ENCODE measurements around the gene LARP1.

The LARP1 gene

DNA sequence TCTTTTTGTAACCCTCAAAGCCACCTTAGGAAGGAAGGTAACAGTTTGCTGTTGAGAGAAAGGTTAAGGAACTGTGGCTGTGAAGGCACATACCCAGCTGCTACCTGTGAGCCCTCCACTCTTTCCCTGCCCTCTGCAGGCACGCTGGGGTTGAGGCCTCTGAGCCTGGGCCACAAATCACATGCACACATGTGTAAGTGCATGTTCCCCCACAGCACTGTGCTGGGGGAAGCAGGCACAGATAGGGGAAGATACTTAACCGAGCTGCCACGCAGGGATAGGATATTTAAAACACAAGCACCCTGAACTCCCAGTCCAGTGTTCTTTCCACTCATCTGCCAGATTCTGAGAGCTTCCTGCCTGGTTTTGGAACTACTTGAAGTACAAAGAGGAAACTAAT, 18.1 kb downstream of the LARP1 start:
- Histone ChIP-seq H3K9ac (no peak overlapping the region), H3K27me3 (no peaks in the 10 kb centered on the region), H3K4me1 (peaks cover 84% of the 10 kb centered on the region), H3K4me3 (no peak overlapping the region), H4K20me1 (peaks cover 100% of the 10 kb centered on the region), H3K9me3 (no peaks in the 10 kb centered on the region), H3K27ac (no peak overlapping the region), H3K4me2 (no peak overlapping the region), H3K36me3 (peaks cover 60% of the 10 kb centered on the region)
- no peak for TF ChIP-seq Cebpa-rat (IDR thresholded peaks at IDR 0.05)

DNA sequence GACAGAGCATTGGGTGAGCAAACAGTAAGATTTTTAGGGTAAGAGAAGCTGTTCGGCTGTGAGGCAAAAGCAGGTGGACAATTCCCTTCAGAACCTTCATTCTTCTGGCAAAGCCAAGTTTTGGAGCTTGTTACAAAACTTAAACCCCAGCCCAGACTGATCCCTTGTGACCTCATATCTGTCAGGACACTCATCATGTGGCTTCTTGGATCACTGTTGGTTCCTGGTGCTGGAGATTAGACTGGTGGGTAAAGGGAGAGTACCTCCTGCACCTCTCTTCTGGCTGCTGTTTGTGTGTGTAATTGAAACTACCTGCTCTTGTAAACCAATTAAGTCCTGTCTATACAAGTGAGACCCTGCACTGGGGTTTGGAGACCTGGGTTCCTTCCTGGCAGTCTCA, 21.0 kb downstream of the LARP1 start:
- Histone ChIP-seq H3K27me3 (no peaks in the 10 kb centered on the region), H3K9me3 (no peaks in the 10 kb centered on the region), H3K4me3 (no peak overlapping the region), H4K20me1 (peaks cover 100% of the 10 kb centered on the region), H3K4me1 (peaks cover 84% of the 10 kb centered on the region), H3K36me3 (peaks cover 72% of the 10 kb centered on the region), H3K27ac (no peak overlapping the region), H3K4me2 (no peak overlapping the region), H3K9ac (no peak overlapping the region)
- TF ChIP-seq Cebpa-rat (IDR thresholded peaks at IDR 0.05) = no peak

DNA sequence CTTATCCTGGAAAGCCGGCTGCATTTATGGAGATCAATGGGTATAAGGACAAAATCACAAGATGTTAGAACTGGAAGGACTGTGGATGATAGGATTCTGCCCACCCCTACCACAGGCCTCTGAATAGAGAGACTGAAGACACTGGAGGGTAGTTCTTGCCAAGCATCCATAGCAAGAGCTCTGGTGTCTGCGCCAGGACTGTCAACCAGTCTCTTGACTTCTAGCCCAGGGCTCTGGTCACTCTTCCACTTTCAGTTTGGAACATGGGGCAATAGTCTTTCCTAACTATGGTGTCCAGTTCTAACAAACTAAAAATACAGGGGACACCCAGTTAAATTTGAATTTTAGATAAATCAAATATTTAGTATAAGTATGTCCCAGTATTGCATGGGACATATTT, 23.4 kb downstream of the LARP1 start:
- Histone ChIP-seq H3K36me3 (peaks cover 62% of the 10 kb centered on the region), H3K9me3 (no peaks in the 10 kb centered on the region), H3K4me1 (peaks cover 94% of the 10 kb centered on the region), H3K4me3 (no peak overlapping the region), H3K4me2 (peak overlapping the region; percentile 68), H3K9ac (no peak overlapping the region), H3K27ac (no peak overlapping the region), H3K27me3 (no peaks in the 10 kb centered on the region), H4K20me1 (peaks cover 100% of the 10 kb centered on the region)
- TF ChIP-seq Cebpa-rat (IDR thresholded peaks at IDR 0.05) = no peak

DNA sequence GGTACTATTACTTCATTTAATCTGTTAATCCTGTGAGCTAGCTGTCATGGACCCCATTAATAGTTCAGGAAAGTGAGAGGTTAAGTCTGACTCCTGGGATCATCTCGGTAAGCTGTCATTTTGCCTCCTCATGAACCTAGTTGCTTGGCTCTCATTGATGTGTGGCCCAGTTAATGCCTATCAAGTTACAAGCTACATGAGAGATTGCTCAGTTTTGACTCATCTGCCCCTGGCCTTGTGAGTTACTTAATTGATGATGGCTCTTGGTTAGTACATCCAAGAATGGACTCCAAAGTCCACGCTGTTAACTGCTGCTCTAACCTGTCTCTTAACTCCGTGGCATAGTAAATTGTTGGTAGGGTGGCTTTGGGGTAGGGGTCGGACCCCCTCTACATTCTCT, 23.9 kb downstream of the LARP1 start:
- Histone ChIP-seq H3K9ac (no peak overlapping the region), H3K27me3 (no peaks in the 10 kb centered on the region), H3K4me2 (peak overlapping the region; percentile 68), H3K27ac (no peak overlapping the region), H4K20me1 (peaks cover 100% of the 10 kb centered on the region), H3K36me3 (peaks cover 62% of the 10 kb centered on the region), H3K4me3 (no peak overlapping the region), H3K4me1 (peaks cover 96% of the 10 kb centered on the region), H3K9me3 (no peaks in the 10 kb centered on the region)
- no peak for TF ChIP-seq Cebpa-rat (IDR thresholded peaks at IDR 0.05)

DNA sequence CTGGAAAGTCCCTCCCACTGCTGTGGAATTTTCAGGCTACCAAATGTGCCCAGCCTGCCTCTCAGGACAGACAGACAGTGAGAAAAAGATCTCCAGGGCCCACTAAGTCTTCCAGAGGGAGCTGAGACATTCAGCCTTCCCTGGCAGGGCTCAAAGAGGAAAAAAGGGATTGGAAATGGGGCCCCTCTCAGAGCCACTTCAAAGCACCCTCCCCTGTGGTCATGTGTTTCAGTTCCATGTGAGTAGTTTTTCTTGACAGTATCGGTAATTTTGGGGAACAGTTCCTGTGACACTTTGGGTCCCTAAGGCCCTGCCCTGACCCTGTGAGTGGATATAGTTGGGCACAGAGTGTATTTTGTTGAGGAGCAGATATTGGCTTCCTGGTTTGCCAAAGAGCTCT, 25.0 kb downstream of the LARP1 start:
- Histone ChIP-seq H4K20me1 (peaks cover 100% of the 10 kb centered on the region), H3K9ac (no peak overlapping the region), H3K4me2 (peak overlapping the region; percentile 68), H3K27ac (peak overlapping the region; percentile 48; the same call in 1 of the 2 replicates), H3K4me3 (0 out of 2 replicates have a peak overlapping the region, but pooled peaks have one; percentile 9), H3K27me3 (no peaks in the 10 kb centered on the region), H3K4me1 (peaks cover 97% of the 10 kb centered on the region), H3K9me3 (no peaks in the 10 kb centered on the region), H3K36me3 (peaks cover 52% of the 10 kb centered on the region)
- no peak for TF ChIP-seq Cebpa-rat (IDR thresholded peaks at IDR 0.05)

DNA sequence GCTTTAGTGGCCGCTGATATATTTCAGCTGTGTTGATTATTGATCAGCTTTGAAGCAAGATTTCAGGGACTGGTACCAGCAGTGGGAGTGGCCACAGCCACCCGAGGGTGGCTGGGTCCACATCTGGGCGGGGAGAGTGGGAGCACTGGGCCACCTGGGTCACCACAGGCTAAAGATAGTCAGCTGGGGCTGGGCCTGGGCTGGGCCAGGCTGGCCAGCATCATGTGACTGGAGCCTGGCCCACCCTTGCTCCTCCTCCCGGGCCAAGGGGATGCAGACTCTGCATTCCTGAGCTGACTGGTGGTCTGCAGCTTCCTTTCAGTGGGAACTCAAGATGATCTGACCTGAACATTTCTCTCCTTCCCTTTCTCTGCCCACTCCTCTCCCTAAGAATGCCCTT, 27.1 kb downstream of the LARP1 start:
- H4K20me1 ChIP-seq = peaks cover 100% of the 10 kb centered on the region
- peaks cover 100% of the 10 kb centered on the region for H3K4me1 ChIP-seq
- H3K9me3 ChIP-seq = no peaks in the 10 kb centered on the region
- TF ChIP-seq Cebpa-rat (IDR thresholded peaks at IDR 0.05) = no peak
- peaks cover 49% of the 10 kb centered on the region for H3K36me3 ChIP-seq
- H3K27me3 ChIP-seq = no peaks in the 10 kb centered on the region
- peak overlapping the region; percentile 45 for H3K27ac ChIP-seq
- peak overlapping the region; percentile 70 for H3K4me2 ChIP-seq
- no peak overlapping the region for H3K9ac ChIP-seq
- H3K4me3 ChIP-seq = no peak overlapping the region

DNA sequence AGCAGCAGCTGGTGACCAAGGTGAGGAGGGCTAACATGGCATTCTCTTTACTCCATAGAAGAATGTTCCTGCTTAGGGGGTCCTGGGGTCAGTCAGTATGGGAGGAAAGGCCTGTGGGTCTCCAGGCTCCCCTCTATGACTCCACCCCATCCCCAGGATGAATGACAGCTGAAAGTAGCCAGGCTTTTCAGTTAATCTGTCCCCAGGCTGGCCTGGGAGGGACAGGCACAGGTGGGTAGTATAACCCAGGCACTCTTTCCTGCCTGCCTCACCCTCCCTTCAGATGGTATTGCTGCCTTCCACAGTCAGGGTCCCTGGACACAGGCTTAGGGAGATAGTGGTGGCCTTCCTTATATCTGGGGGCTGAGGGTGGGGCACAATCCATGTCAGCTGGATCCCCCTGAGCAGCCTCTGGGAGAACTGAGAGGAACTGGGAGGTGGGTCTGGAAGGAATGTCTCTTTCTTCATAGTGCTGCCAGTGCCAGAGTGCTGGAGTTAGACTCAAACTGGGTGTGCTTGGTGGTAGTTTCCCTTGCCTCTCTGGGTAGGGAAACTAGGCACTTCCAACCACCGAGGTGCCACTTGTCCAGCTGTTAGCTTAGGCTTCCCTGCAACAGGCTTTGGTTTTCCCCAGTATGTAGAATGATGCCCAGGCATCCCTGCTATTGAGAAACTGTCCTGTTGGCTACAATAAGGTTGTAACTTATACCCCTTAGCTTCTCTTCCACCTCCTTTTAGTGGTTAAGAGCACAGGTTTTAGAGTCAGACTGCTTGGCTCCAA, 27.8 kb downstream of the LARP1 start:
- H3K4me3 ChIP-seq = no peak overlapping the region
- H4K20me1 ChIP-seq = peaks cover 100% of the 10 kb centered on the region
- peak overlapping the region; percentile 45; the same call in 1 of the 2 replicates for H3K27ac ChIP-seq
- H3K9me3 ChIP-seq = no peaks in the 10 kb centered on the region
- peaks cover 100% of the 10 kb centered on the region for H3K4me1 ChIP-seq
- no peaks in the 10 kb centered on the region for H3K27me3 ChIP-seq
- TF ChIP-seq Cebpa-rat (IDR thresholded peaks at IDR 0.05) = no peak
- peak overlapping the region; percentile 70 for H3K4me2 ChIP-seq
- 0 out of 2 replicates have a peak overlapping the region, but pooled peaks have one; percentile 2 for H3K9ac ChIP-seq
- H3K36me3 ChIP-seq = peaks cover 52% of the 10 kb centered on the region

DNA sequence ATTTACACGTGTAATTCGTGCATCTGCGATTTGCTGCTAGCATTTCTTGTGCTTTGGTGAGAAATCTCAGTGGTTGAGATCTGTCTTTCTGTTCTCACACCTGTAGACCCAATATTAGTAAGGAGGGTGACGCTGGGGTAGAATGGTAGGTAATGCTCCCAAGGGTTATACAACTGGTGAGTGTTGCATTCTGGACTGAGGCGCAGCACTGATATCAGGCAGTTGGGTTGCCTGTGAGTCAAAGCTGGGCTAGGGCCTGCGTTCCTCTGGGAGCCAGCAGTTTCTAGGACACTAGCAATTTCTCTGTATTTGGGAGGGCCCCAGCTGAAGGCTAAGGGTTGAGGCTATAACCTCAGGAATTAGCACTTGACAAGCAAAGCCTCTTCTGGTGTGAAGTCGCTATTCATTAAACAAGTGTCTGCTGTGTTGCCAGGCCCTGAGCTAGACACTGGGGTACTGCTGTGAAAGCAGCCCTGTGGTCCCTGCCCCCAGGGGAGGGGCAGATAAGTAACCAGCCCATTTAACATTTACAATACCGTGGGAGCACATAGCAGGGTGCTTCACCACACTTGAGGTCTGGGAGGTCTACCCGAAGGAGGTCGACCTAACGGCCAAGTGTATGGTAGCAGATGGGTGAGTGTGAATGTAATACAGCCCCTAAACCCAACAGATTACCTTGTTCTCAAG, 28.7 kb downstream of the LARP1 start:
- H3K9me3 ChIP-seq = no peaks in the 10 kb centered on the region
- H3K4me1 ChIP-seq = peaks cover 100% of the 10 kb centered on the region
- TF ChIP-seq Cebpa-rat (IDR thresholded peaks at IDR 0.05) = no peak
- H3K4me2 ChIP-seq = peak overlapping the region; percentile 70
- H4K20me1 ChIP-seq = peaks cover 100% of the 10 kb centered on the region
- H3K27me3 ChIP-seq = no peaks in the 10 kb centered on the region
- peaks cover 52% of the 10 kb centered on the region for H3K36me3 ChIP-seq
- no peak overlapping the region for H3K4me3 ChIP-seq
- H3K27ac ChIP-seq = 0 out of 2 replicates have a peak overlapping the region, but pooled peaks have one; percentile 11
- H3K9ac ChIP-seq = peak overlapping the region; percentile 51; the same call in 1 of the 2 replicates

DNA sequence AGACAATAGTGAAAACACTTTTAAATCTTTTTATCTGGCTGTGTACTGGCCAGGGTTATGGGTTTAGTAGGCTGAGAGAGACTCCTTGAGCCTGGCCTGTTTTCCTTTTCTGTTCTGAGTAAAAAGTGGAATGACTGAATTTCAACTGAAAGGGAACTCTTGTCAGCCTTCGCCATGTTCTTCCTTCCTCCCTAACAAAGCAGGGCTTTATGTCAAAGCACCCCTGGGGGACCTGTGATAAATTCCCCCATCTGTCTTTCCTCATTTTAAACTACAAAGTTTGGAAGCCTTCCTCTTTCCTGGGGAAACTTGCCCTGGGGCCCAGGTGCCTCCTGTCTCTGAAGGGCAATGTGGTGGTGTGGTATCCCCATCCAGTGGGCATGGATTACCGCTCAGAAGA, 29.7 kb downstream of the LARP1 start:
- Histone ChIP-seq H3K27me3 (no peaks in the 10 kb centered on the region), H3K36me3 (peaks cover 52% of the 10 kb centered on the region), H4K20me1 (peaks cover 100% of the 10 kb centered on the region), H3K4me3 (no peak overlapping the region), H3K4me1 (peaks cover 91% of the 10 kb centered on the region), H3K9me3 (no peaks in the 10 kb centered on the region), H3K9ac (no peak overlapping the region), H3K27ac (0 out of 2 replicates have a peak overlapping the region, but pooled peaks have one; percentile 11), H3K4me2 (peak overlapping the region; percentile 70)
- no peak for TF ChIP-seq Cebpa-rat (IDR thresholded peaks at IDR 0.05)

DNA sequence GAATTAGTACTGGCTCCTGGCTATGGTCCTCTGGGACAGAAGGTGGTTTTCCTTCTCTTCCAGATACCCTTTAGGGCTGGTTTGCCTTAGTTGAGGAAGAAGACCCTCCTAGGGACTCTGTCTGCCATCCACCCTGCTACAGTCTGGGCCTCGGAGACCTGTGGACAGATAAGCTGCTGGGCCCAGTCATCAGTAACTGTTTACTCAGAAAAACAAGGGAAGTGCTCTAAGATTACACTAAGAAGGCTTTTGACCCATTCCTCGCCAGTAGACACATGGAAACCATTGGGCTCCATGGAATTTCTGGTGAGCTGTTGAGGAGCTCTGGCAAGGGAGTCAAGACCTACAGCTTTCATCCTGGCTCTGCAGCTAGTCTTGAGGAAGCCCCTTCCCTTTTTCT, 31.2 kb downstream of the LARP1 start:
- peaks cover 57% of the 10 kb centered on the region for H3K36me3 ChIP-seq
- H3K9ac ChIP-seq = no peak overlapping the region
- H4K20me1 ChIP-seq = peaks cover 100% of the 10 kb centered on the region
- H3K4me3 ChIP-seq = no peak overlapping the region
- H3K27ac ChIP-seq = no peak overlapping the region
- peaks cover 76% of the 10 kb centered on the region for H3K4me1 ChIP-seq
- no peaks in the 10 kb centered on the region for H3K27me3 ChIP-seq
- no peak for TF ChIP-seq Cebpa-rat (IDR thresholded peaks at IDR 0.05)
- no peaks in the 10 kb centered on the region for H3K9me3 ChIP-seq
- peak overlapping the region; percentile 70 for H3K4me2 ChIP-seq

Data from BLaER1 (cell line).